Mucosa of descending colon (tissue), 3 donors: Measurements from ENCODE around the gene CXCL6. TPM values are rescaled to one million over a fixed set of nuclear protein-coding genes. Genes with fewer than 3 reads are reported as not detected.

Experiments used
- ATAC-seq: fragments of 200-7000 bp; cut with Tn5 transposase; one replicate; pipeline ENCODE4 v1.9.1; 2020; ENCODE audit warnings: mild to moderate bottlenecking, moderate library complexity
- DNase-seq, 3 donors: peaks; one replicate each; pipeline ENCODE4 v3.0.0-alpha.2; 2020
- H3K36me3 ChIP-seq: fragments of 200-600 bp; one replicate; pipeline ENCODE4 v1.8.0; 2021; ENCODE audit warnings: low read depth, mild to moderate bottlenecking
- H3K4me1 ChIP-seq: fragments of 200-600 bp; one replicate; pipeline ENCODE4 v1.8.0; 2021; ENCODE audit warnings: low read depth, mild to moderate bottlenecking
- H3K4me3 ChIP-seq: fragments of 200-600 bp; one replicate; pipeline ENCODE4 v1.8.0; 2021; ENCODE audit warnings: mild to moderate bottlenecking
- H3K9me3 ChIP-seq: fragments of 200-600 bp; one replicate; pipeline ENCODE4 v1.8.0; 2021; ENCODE audit warnings: mild to moderate bottlenecking
- intact Hi-C, 2 donors: fragments of 100-400 bp; cut with DNase I in 1 of 2; cut with micrococcal nuclease in 1 of 2; formaldehyde crosslinking; loops; one replicate each; pipeline versions ENCODE4 v1.11.0 to v1.11.1; 2022; cut with DNase I, micrococcal nuclease
- total RNA-seq, 3 donors: library from RNA; stranded (reverse); fragmentation: NEBNext Ultra II Directional in 2 of 3; extraction: Animal tissue kit (Norgen Biotek cat#: 25700) in 2 of 3; gene quantifications; one replicate each; pipeline versions ENCODE4 v1.2.1 to v1.2.4, GENCODE V29; 2021 to 2023
- TF ChIP-seq, protein P1 (sequence below): fragments of 200-600 bp; IDR thresholded peaks from one replicate; pipeline ENCODE4 v1.8.0; 2022; ENCODE audit warnings: antibody characterized with exemption, mild to moderate bottlenecking
- donor health status: DM: no; HTN: no; CAD: no; lungs with moderate emphysema.
- donor health status: DM: no; HTN: no; CAD: no.
- donor health status: DM: no; HTN: yes; CAD: no.

The CXCL6 gene
- total RNA-seq, 3 donors from 2014 or later = 0.19 to 0.22 TPM; not detected in 1

DNA sequence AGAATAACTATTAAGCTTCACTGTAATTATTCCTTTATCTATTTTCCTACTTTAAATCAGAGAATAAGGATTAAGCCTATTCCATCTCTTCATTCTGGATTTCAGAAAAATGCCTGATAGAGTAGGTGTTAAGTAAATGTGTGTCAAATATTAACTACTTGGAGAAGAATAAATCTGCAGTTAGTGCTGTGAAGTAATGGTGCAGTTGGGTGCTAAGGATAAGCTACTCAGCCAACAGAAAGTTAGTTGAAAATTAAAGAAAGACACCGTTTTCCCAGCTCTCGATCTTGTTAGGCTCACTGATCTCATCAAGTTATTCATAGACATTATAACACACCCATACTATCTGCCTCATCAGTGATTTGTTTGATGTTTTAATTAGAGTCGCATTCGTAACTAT, 23.7 kb downstream of the CXCL6 start:
- intact Hi-C loops = loop anchor here in 1 of 2 donors (10.0 kb wide), 1 partner anchor 175 kb away; the partner anchor contains the start of gene CXCL3
- TF ChIP-seq, protein P1, sequence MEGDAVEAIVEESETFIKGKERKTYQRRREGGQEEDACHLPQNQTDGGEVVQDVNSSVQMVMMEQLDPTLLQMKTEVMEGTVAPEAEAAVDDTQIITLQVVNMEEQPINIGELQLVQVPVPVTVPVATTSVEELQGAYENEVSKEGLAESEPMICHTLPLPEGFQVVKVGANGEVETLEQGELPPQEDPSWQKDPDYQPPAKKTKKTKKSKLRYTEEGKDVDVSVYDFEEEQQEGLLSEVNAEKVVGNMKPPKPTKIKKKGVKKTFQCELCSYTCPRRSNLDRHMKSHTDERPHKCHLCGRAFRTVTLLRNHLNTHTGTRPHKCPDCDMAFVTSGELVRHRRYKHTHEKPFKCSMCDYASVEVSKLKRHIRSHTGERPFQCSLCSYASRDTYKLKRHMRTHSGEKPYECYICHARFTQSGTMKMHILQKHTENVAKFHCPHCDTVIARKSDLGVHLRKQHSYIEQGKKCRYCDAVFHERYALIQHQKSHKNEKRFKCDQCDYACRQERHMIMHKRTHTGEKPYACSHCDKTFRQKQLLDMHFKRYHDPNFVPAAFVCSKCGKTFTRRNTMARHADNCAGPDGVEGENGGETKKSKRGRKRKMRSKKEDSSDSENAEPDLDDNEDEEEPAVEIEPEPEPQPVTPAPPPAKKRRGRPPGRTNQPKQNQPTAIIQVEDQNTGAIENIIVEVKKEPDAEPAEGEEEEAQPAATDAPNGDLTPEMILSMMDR = no peak
- DNase-seq = no peak

DNA sequence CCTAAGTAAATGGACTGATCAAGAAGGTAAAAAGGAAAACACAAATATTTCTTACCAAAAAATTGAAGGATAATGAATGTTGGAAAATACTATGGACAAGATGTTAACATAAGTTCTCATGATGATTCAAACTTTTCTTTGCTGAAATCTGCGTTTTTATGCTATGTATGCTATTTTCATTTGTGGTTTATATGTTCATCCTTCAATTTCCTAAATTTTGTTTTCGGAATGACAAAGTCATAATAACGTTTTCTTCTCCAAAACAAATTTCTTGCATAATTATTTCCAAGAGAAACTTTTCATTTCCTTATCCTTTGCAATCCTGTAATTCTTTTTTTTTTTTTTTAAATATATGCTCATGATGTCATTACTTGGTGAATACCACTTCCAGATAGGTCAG, 24.4 kb downstream of the CXCL6 start:
- no peaks in the 10 kb centered on the region for H3K36me3 ChIP-seq
- ATAC-seq (no peak), DNase-seq (no peak)
- TF ChIP-seq, protein P1 = no peak
- intact Hi-C loops = loop anchor here in 1 of 2 donors (10.0 kb wide), 1 partner anchor 174 kb away; the partner anchor contains the start of gene CXCL3
- no peaks in the 10 kb centered on the region for H3K4me1 ChIP-seq
- H3K9me3 ChIP-seq = no peaks in the 10 kb centered on the region
- H3K4me3 ChIP-seq = no peak overlapping the region

More for the DNA sequence above, 23.7 kb downstream of the CXCL6 start:
- Histone ChIP-seq H3K36me3 (no peaks in the 10 kb centered on the region), H3K9me3 (no peaks in the 10 kb centered on the region), H3K4me3 (no peak overlapping the region), H3K4me1 (no peaks in the 10 kb centered on the region)
- ATAC-seq = no peak

DNA sequence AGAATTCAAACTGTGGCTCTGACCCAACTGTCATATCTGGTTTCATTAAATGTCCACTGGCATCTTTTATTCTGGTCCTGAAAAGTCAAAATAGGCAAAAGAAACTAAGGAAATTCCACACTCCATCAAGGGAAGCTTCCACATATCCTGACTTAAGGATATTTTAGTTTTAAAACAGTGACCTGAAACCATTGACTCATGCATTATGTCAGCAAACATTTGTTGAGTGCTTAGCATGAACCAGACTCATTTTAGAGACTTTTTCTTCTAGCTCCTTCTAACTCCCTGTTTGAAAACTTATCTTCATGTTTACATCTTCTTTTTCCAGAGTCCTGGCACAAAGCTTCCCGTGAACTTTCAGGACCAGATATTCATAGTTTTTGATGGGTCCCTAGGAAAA, 25.8 kb downstream of the CXCL6 start:
- Histone ChIP-seq H3K36me3 (no peaks in the 10 kb centered on the region), H3K9me3 (no peaks in the 10 kb centered on the region), H3K4me1 (no peaks in the 10 kb centered on the region), H3K4me3 (no peak overlapping the region)
- intact Hi-C loops = loop anchor here in 1 of 2 donors (10.0 kb wide), 1 partner anchor 172 kb away; the partner anchor contains the start of gene CXCL3
- TF ChIP-seq, protein P1 = no peak
- no peak for DNase-seq
- ATAC-seq = no peak

DNA sequence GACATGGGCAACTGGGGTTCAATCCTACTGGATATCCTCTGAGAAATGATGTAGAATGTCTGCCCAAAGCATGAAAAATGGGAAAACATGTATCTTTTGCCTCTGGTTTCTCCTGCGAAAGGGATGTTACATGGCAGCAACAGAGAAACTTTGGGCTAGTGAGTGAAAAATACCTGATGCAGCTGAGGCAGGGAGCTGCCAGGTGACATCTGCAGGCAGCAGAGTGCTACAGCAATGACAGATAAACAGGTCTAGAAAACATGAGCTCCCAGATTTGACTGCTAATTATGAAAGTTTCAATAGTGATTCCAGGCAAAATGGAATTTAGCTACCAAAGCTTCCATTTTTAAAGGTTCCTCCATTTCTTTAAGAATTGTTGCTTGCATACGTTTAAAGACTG, 27.9 kb downstream of the CXCL6 start:
- Histone ChIP-seq H3K36me3 (no peaks in the 10 kb centered on the region), H3K4me3 (no peak overlapping the region), H3K9me3 (no peaks in the 10 kb centered on the region), H3K4me1 (no peaks in the 10 kb centered on the region)
- peak in 1 of 3 donors; percentile 38 for DNase-seq
- peak; percentile 25 for ATAC-seq
- TF ChIP-seq, protein P1 = no peak
- intact Hi-C loops = loop anchor here in 1 of 2 donors (10.0 kb wide), 1 partner anchor 170 kb away; the partner anchor contains the start of gene CXCL3

DNA sequence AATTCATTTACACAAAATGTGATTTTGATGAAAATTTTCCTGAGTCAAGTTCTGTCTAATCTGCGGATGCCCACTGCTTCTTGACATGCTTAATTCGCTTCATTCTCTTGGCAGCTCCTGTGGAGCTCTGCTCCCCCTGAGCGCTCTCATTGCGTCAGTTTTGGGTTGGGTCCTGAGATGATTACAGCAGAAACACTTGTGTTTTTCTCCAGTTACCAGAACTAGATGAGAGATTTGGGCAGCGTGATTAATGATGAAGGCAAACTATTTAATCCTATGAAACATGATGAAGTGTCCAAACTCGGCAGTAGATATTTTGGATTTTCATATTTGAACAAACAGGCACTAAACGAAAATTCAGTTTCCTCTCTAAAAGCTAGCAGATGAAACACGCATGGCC, 28.5 kb downstream of the CXCL6 start:
- DNase-seq = no peak

More for the DNA sequence above, 28.5 kb downstream of the CXCL6 start:
- no peak for ATAC-seq
- Histone ChIP-seq H3K4me3 (no peak overlapping the region), H3K36me3 (no peaks in the 10 kb centered on the region), H3K9me3 (no peaks in the 10 kb centered on the region), H3K4me1 (no peaks in the 10 kb centered on the region)
- TF ChIP-seq, protein P1 = no peak
- intact Hi-C loops = loop anchor here in 1 of 2 donors (10.0 kb wide), 1 partner anchor 170 kb away; the partner anchor contains the start of gene CXCL3
